H9 (cell line): Measurements from ENCODE around the gene CILP2. TPM values are rescaled to one million over a fixed set of nuclear protein-coding genes. Genes with fewer than 3 reads are reported as not detected.

Experiments
- DNase-seq: peaks from one replicate; pipeline ENCODE4 v3.0.0-alpha.2; 2017
- H2AFZ ChIP-seq: one replicate; pipeline ENCODE4 v1.6.1; 2013; ENCODE audit warnings: mild to moderate bottlenecking, low read length, control low read depth, moderate library complexity
- H2AK5ac ChIP-seq: 2 replicates; pipeline ENCODE4 v1.6.1; 2013; ENCODE audit warnings: low read length, control low read depth, mixed read lengths; ENCODE audit not compliant: insufficient read length
- H2BK120ac ChIP-seq: one replicate; pipeline ENCODE4 v1.6.1; 2013; ENCODE audit warnings: low read depth, mild to moderate bottlenecking, low read length, control low read depth, inconsistent platforms; ENCODE audit not compliant: poor library complexity, severe bottlenecking
- H2BK12ac ChIP-seq: 2 replicates; pipeline ENCODE4 v1.6.1; 2013; ENCODE audit warnings: low read length, control low read depth, mixed read lengths, low read depth; ENCODE audit not compliant: insufficient read length
- H2BK15ac ChIP-seq: 2 replicates; pipeline ENCODE4 v1.6.1; 2013; ENCODE audit warnings: low read depth, low read length, control low read depth
- H2BK20ac ChIP-seq: one replicate; pipeline ENCODE4 v1.6.1; 2013; ENCODE audit warnings: low read depth, mild to moderate bottlenecking, low read length, control low read depth, inconsistent platforms; ENCODE audit not compliant: poor library complexity, severe bottlenecking
- H2BK5ac ChIP-seq: 2 replicates; pipeline ENCODE4 v1.6.1; 2013; ENCODE audit warnings: low read length, control low read depth, mixed read lengths; ENCODE audit not compliant: insufficient read length
- H3K14ac ChIP-seq: 2 replicates; pipeline ENCODE4 v1.6.1; 2013; ENCODE audit warnings: low read length, control low read depth; ENCODE audit not compliant: insufficient read depth
- H3K18ac ChIP-seq: 2 replicates; pipeline ENCODE4 v1.6.1; 2013; ENCODE audit warnings: low read depth, mild to moderate bottlenecking, mixed read lengths, low read length, control low read depth; ENCODE audit not compliant: insufficient read length
- H3K23ac ChIP-seq: 2 replicates; pipeline ENCODE4 v1.6.1; 2013; ENCODE audit warnings: low read length, control low read depth, mixed read lengths, low read depth; ENCODE audit not compliant: insufficient read length
- H3K23me2 ChIP-seq: 2 replicates; pipeline ENCODE4 v1.6.1; 2013; ENCODE audit warnings: low read depth, mild to moderate bottlenecking, mixed read lengths, low read length, control low read depth; ENCODE audit not compliant: insufficient read length, poor library complexity, severe bottlenecking
- H3K27ac ChIP-seq: 2 replicates; pipeline ENCODE4 v1.5.1; 2013; ENCODE audit warnings: low read length, control low read depth, mixed read lengths, low read depth; ENCODE audit not compliant: insufficient read length
- H3K27me3 ChIP-seq: 2 replicates; pipeline ENCODE4 v1.6.1; 2013; ENCODE audit warnings: low read length, control low read depth, inconsistent platforms; ENCODE audit not compliant: insufficient read depth
- H3K4ac ChIP-seq: 2 replicates; pipeline ENCODE4 v1.6.1; 2013; ENCODE audit warnings: low read depth, mild to moderate bottlenecking, control low read depth, inconsistent platforms, low read length, moderate library complexity
- H3K4me1 ChIP-seq: 2 replicates; pipeline ENCODE4 v1.6.1; 2013; ENCODE audit warnings: low read length, control low read depth, inconsistent platforms; ENCODE audit not compliant: insufficient read depth
- H3K4me2 ChIP-seq: 2 replicates; pipeline ENCODE4 v1.6.1; 2013; ENCODE audit warnings: low read length, control low read depth, mixed read lengths; ENCODE audit not compliant: insufficient read length, insufficient read depth
- H3K56ac ChIP-seq: 2 replicates; pipeline ENCODE4 v1.6.1; 2013; ENCODE audit warnings: low read depth, mild to moderate bottlenecking, mixed read lengths, low read length, control low read depth; ENCODE audit not compliant: insufficient read length
- H3K79me1 ChIP-seq: 2 replicates; pipeline ENCODE4 v1.6.1; 2013; ENCODE audit warnings: low read depth, mild to moderate bottlenecking, moderate library complexity, low read length, control low read depth, inconsistent platforms; ENCODE audit not compliant: insufficient read depth, poor library complexity, severe bottlenecking
- H3K79me2 ChIP-seq: 2 replicates; pipeline ENCODE4 v1.6.1; 2013; ENCODE audit warnings: low read length, control low read depth, inconsistent platforms; ENCODE audit not compliant: insufficient read depth
- H3K9ac ChIP-seq: 2 replicates; pipeline ENCODE4 v1.6.1; 2013; ENCODE audit warnings: low read length, control low read depth, mixed read lengths; ENCODE audit not compliant: insufficient read length; ENCODE audit errors: extremely low read depth
- H3K9me3 ChIP-seq: one replicate; pipeline ENCODE4 v1.6.1; 2013; ENCODE audit warnings: low read depth, low read length, inconsistent platforms; ENCODE audit not compliant: control insufficient read depth
- H3T11ph ChIP-seq: one replicate; pipeline ENCODE4 v1.6.1; 2013; ENCODE audit warnings: mild to moderate bottlenecking, low read length, control low read depth, inconsistent platforms
- H4K20me1 ChIP-seq: one replicate; pipeline ENCODE4 v1.6.1; 2013; ENCODE audit not compliant: control insufficient read depth, insufficient read length, insufficient read depth
- H4K5ac ChIP-seq: 2 replicates; pipeline ENCODE4 v1.6.1; 2013; ENCODE audit warnings: low read depth, mild to moderate bottlenecking, mixed read lengths, low read length, control low read depth; ENCODE audit not compliant: insufficient read length
- H4K8ac ChIP-seq: replicated peaks from 2 replicates; pipeline ENCODE4 v1.6.1; 2013; ENCODE audit warnings: low read length, control low read depth, mixed read lengths, low read depth; ENCODE audit not compliant: insufficient read length
- H4K91ac ChIP-seq: 2 replicates; pipeline ENCODE4 v1.6.1; 2013; ENCODE audit warnings: low read depth, mild to moderate bottlenecking, moderate library complexity, mixed read lengths, low read length, control low read depth; ENCODE audit not compliant: insufficient read length
- H3K27ac Mint-ChIP-seq, 3 experiments: 2 replicates in 2 of 3; 3 replicates in 1 of 3; pipeline ENCODE4 v1.8.0; 2020 to 2021; ENCODE audit warnings: mixed read lengths in 3 of 3, mild to moderate bottlenecking in 1 of 3, moderate library complexity in 1 of 3
- H3K27me3 Mint-ChIP-seq: 2 replicates; pipeline ENCODE4 v1.8.0; 2021; ENCODE audit warnings: low read depth, mild to moderate bottlenecking, moderate library complexity, mixed read lengths
- H3K36me3 Mint-ChIP-seq, 3 experiments: 2 replicates in 2 of 3; 3 replicates in 1 of 3; pipeline ENCODE4 v1.8.0; 2020 to 2021; ENCODE audit warnings: low read depth in 3 of 3, mixed read lengths in 3 of 3; ENCODE audit not compliant: insufficient read depth in 1 of 3
- H3K4me1 Mint-ChIP-seq, 2 experiments: 2 replicates each; pipeline ENCODE4 v1.8.0; 2020; ENCODE audit warnings: mixed read lengths in 2 of 2
- H3K4me3 Mint-ChIP-seq, 2 experiments: 2 replicates in 1 of 2; 3 replicates in 1 of 2; pipeline ENCODE4 v1.8.0; 2020 to 2021; ENCODE audit warnings: mild to moderate bottlenecking in 2 of 2, mixed read lengths in 2 of 2, moderate library complexity in 1 of 2
- H3K9me3 Mint-ChIP-seq, 2 experiments: 2 replicates in 1 of 2; 3 replicates in 1 of 2; pipeline ENCODE4 v1.8.0; 2020; ENCODE audit warnings: mild to moderate bottlenecking in 2 of 2, mixed read lengths in 2 of 2, moderate library complexity in 1 of 2
- WGBS: extraction: QIAGEN DNeasy Blood & Tissue Kit; methylation state at CpG from one replicate; pipeline ENCODE4 v1.1.7; 2013; ENCODE audit warnings: missing lambda C conversion rate, low lambda C conversion rate, mixed read lengths; ENCODE audit not compliant: insufficient read length; ENCODE audit errors: extremely low coverage; 5-methylcytosine and 5-hydroxymethylcytosine counted together
- total RNA-seq: library from RNA; stranded (reverse); gene quantifications from 2 replicates; pipeline ENCODE4 v1.2.1, GENCODE V29; 2021
- TF ChIP-seq, protein P1 (sequence below): fragments of 200-600 bp; sonication (generic); conservative IDR thresholded peaks from 3 replicates; pipeline ENCODE4 v1.8.0; 2021; ENCODE audit warnings: antibody characterized with exemption, mild to moderate bottlenecking

CILP2 gene
- total RNA-seq, 1 experiment from 2014 or later = 6.4 TPM

DNA sequence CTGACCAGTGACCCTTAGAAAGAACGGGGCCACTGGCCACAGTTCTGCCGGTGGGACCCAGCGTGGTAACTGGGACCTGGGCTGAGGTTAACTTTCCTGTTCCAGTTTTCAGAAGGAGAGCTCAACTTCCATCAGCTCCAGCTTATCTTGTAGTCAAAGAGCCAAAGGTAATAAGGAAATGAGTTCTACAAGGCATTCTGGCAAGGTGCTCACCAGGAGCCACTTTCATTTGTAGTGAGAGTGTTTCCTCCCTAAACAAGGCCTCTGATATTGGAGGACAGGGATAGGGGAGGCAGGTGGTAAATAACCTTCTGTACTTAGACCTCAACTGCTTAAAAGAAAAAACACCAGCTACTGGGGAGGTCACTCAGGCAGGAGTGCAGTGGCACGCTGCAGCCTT is 42.4 kb downstream of the CILP2 start:
- peaks cover 27% of the 10 kb centered on the region for H3K27me3 Mint-ChIP-seq
- H4K8ac ChIP-seq = no peak overlapping the region

More for the DNA sequence above, 42.4 kb downstream of the CILP2 start:
- TF ChIP-seq, protein P1, sequence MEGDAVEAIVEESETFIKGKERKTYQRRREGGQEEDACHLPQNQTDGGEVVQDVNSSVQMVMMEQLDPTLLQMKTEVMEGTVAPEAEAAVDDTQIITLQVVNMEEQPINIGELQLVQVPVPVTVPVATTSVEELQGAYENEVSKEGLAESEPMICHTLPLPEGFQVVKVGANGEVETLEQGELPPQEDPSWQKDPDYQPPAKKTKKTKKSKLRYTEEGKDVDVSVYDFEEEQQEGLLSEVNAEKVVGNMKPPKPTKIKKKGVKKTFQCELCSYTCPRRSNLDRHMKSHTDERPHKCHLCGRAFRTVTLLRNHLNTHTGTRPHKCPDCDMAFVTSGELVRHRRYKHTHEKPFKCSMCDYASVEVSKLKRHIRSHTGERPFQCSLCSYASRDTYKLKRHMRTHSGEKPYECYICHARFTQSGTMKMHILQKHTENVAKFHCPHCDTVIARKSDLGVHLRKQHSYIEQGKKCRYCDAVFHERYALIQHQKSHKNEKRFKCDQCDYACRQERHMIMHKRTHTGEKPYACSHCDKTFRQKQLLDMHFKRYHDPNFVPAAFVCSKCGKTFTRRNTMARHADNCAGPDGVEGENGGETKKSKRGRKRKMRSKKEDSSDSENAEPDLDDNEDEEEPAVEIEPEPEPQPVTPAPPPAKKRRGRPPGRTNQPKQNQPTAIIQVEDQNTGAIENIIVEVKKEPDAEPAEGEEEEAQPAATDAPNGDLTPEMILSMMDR = no peak
- Histone ChIP-seq H3K9me3 (no peaks in the 10 kb centered on the region), H3K4ac (no peak overlapping the region), H2BK15ac (no peak overlapping the region), H2AK5ac (no peak overlapping the region), H4K5ac (no peak overlapping the region), H3K18ac (no peak overlapping the region), H3K9ac (no peak overlapping the region), H2BK5ac (no peak overlapping the region), H4K20me1 (no peaks in the 10 kb centered on the region), H2BK12ac (no peak overlapping the region), H3K79me1 (no peaks in the 10 kb centered on the region), H3K27me3 (no peaks in the 10 kb centered on the region), H3K27ac (no peak overlapping the region), H3K56ac (no peak overlapping the region), H2BK120ac (no peak overlapping the region), H3K4me2 (no peak overlapping the region), H2AFZ (no peak overlapping the region), H3T11ph (no peak overlapping the region), H3K23ac (no peak overlapping the region), H2BK20ac (no peak overlapping the region), H4K91ac (no peak overlapping the region), H3K14ac (no peak overlapping the region), H3K23me2 (no peaks in the 10 kb centered on the region), H3K4me1 (peaks cover 3% of the 10 kb centered on the region; the same call in 1 of the 2 replicates), H3K79me2 (no peaks in the 10 kb centered on the region)
- DNase-seq = no peak
- Mint-ChIP-seq H3K9me3 (0 out of 5 replicates have a peak, but pooled peaks cover 0 to under 1% of the 10 kb centered on the region in 2 experiments), H3K27ac (no peak overlapping the region), H3K4me1 (peaks cover 5 to 11% of the 10 kb centered on the region in 2 experiments), H3K4me3 (no peak overlapping the region), H3K36me3 (no peaks in the 10 kb centered on the region)
- no CpG with 5 or more reads among the region's 4 CpGs for WGBS
